AG09309 (cell line): ENCODE data around the gene RCC2.
"Not testable (repeated sequence)": the region's sequence is repeated elsewhere in the genome, so short reads cannot be mapped to it uniquely, and the experiment has no call there.

Experiments
- DNase-seq: peaks from one replicate; pipeline ENCODE4 v3.0.0-alpha.2; 2010; ENCODE audit warnings: low read depth
- H3K4me3 ChIP-seq: 2 replicates; pipeline ENCODE4 v1.5.1; 2011; ENCODE audit warnings: mild to moderate bottlenecking, low read depth, low read length, moderate library complexity; ENCODE audit not compliant: control insufficient read depth
- TF ChIP-seq, protein P1 (sequence below): IDR thresholded peaks from 2 replicates; pipeline ENCODE4 v1.5.1; 2011; ENCODE audit warnings: mild to moderate bottlenecking, low read depth, low read length, inconsistent platforms; ENCODE audit not compliant: insufficient read depth, control insufficient read depth; ENCODE audit errors: missing control alignments

The RCC2 gene

DNA sequence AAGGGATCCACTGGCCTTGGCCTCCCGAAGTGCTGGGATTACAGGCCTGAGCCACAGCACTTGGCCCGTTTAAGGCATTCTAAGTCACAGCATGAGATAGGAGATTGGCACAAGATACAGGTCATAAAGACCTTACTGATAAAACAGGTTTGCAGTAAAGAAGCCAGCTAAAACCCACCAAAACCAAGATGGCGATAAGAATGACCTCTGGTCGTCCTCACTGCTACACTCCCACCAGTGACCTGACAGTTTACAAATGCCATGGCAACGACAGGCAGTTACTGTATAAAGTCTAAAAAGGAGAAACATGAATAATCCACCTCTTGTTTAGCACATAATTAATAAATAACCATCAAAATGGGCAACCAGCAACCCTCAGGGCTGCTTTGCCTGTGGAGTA lies 33.3 kb upstream of the RCC2 start:
- TF ChIP-seq, protein P1, sequence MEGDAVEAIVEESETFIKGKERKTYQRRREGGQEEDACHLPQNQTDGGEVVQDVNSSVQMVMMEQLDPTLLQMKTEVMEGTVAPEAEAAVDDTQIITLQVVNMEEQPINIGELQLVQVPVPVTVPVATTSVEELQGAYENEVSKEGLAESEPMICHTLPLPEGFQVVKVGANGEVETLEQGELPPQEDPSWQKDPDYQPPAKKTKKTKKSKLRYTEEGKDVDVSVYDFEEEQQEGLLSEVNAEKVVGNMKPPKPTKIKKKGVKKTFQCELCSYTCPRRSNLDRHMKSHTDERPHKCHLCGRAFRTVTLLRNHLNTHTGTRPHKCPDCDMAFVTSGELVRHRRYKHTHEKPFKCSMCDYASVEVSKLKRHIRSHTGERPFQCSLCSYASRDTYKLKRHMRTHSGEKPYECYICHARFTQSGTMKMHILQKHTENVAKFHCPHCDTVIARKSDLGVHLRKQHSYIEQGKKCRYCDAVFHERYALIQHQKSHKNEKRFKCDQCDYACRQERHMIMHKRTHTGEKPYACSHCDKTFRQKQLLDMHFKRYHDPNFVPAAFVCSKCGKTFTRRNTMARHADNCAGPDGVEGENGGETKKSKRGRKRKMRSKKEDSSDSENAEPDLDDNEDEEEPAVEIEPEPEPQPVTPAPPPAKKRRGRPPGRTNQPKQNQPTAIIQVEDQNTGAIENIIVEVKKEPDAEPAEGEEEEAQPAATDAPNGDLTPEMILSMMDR = no peak
- no peak for DNase-seq
- no peak overlapping the region for H3K4me3 ChIP-seq

DNA sequence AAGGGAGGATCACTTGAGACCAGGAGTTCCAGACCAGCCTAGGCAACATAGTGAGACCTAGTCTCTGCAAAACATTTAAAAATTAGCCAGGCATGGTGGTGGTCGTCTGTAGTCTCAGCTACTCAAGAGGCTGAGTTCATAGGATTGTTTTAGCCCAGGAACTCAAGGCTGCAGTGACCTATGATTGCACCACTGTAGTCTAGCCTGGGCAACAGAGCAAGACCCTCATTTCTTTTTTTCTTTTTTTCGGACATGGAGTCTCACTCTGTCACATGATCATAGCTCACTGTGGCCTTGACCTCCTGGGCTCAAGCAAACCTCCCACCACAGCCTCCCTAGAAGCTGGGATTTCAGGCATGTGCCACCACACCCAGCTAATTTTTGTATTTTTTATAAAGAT lies 31.9 kb upstream of the RCC2 start:
- DNase-seq = no peak
- TF ChIP-seq, protein P1 = no peak
- no peak overlapping the region for H3K4me3 ChIP-seq

DNA sequence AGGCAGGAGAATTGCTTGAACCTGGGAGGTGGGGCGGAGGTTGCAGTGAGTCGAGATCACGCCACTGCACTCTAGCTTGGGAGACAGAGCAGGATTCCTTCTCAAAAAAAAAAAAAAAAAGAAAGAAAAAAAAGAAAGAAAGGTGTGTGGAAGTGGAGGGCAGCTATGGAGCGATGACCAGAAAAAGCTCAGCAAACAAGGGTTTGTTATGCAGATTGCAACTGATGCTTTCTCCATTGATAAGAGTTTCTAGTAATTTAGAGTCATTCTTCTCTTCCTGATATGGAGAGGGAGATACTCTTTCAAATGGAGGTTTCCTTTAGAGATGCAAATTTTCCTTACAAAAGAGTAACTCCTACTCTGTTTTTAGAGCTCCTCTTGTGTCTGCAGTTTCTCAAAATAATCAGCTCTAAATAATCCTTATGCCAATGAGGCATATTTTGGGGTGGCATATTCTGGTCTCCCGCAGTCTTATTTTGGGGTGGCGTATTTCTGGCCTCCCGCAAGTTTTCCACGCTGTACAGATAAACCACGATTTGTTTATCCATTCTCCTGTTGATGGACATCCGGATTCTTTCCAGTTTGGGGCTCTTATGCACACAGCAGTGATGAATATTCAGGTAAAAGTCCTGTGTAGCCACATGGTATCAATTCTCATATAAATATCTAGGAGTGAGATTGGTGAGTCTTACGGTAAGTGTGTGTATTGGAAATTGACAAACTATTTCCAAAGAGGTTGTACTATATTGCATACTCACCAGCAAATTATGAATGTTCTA lies 30.7 kb upstream of the RCC2 start:
- TF ChIP-seq, protein P1 = no peak
- DNase-seq = no peak
- H3K4me3 ChIP-seq = no peak overlapping the region

DNA sequence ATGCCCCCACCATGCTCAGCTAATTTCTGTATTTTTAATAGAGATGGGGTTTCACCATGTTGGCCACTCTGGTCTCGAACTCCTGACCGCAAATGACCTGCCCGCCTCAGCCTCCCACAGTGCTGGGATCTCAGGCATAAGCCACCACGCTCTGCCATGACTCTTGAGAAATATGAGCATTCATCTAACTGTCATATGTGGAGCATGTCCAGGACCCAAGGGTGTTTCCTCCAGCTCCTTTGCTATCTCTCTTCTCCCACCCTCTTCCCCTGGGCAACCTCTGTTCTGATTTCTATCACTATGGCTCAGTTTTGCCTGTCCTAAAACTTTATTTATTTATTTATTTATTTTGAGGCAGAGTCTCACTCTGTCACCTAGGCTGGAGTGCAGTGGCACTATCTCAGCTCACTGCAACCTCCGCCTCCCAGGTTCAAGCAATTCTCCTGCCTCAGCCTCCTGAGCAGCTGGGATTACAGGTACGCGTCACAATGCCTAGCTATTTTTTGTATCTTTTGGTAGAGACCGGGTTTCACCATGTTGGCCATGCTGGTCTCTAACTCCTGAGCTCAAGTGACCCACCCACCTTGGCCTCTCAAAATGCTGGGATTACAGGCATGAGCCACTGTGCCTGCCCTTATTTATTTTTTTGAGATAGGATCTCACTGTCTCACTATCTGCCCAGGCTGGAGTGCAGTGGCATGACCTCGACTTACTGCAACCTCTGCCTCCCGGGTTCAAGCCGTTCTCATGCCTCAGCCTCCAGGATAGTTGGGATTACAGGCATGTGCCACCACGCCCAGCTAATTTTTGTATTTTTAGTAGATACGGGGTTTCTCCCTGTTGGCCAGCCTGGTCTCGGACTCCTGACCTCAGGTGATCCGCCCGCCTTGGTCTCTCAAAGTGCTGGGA lies 29.1 kb upstream of the RCC2 start:
- not testable (repeated sequence) for DNase-seq, H3K4me3 ChIP-seq

DNA sequence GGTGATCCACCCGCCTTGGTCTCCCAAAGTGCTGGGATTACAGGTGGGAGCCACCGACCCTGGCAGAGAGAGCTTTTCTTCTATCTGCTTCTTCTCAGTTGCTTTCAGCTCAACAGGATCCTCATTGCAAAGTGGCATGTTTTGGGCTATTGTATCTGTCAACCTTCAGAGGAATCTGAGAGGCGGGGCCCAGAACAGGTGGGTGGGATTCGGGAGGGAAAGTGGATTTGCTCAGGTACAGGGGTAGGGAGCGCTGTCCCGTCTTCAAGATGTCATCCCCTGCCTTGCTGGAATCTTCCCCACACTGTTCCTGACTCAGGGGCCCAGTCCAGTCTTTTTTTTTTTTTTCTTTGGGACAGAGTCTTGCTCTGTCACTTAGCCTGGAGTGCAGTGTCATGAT lies 26.9 kb upstream of the RCC2 start:
- no peak overlapping the region for H3K4me3 ChIP-seq
- TF ChIP-seq, protein P1 = no peak
- DNase-seq = no peak

DNA sequence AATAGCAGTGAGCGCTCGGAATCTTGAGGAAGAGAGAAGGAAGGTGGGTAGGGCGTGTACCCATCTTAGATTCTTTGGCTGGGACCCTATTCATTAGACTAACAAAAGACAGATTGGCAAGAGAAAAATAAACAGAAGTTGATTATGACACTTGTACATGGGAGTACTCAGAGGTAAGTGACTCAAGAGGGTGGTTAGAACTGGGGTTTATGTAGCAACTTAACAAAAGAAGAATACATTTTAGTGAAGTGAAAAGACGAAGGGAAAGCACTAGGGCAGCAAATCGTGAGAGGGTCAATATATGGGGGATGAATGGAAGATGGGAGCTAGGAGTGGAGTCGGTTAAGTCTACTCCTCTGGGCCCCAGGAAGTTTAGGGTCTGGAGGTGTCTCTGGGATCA lies 25.8 kb upstream of the RCC2 start:
- no peak for DNase-seq
- TF ChIP-seq, protein P1 = no peak
- no peak overlapping the region for H3K4me3 ChIP-seq

DNA sequence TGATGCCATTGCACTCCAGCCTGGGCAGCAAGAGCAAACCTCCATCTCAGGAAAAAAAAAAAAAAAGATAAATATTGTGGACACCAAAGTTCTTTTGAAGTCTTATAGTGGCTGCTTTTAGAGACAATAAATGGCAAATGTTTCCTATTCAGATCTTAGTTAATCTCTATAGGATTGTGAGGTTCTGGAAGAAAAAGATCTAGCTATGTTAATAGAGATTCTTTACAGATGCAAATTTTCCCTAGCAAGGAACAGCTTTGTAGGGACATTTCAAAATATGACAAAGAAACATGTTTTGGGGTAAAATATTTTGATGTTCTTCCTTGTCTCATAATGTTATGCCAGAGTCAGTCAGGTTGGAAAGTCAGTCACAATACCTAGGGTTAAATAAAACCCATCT lies 24.5 kb upstream of the RCC2 start:
- TF ChIP-seq, protein P1 = no peak
- H3K4me3 ChIP-seq = no peak overlapping the region
- no peak for DNase-seq
